IPS-18c (cell line): Measurements from ENCODE around the gene MIPOL1.
"Not testable (repeated sequence)": the region's sequence is repeated elsewhere in the genome, so short reads cannot be mapped to it uniquely, and the experiment has no call there.

ENCODE experiments used
- H3K4me3 ChIP-seq: 2 replicates; pipeline ENCODE4 v1.7.0; 2013; ENCODE audit warnings: low read depth, mild to moderate bottlenecking, low read length, moderate library complexity; ENCODE audit not compliant: insufficient read depth
- H3K9me3 ChIP-seq: one replicate; pipeline ENCODE4 v1.6.1; 2013; ENCODE audit warnings: mild to moderate bottlenecking, low read length, moderate library complexity; ENCODE audit not compliant: control insufficient read depth, insufficient read depth

MIPOL1 gene

DNA sequence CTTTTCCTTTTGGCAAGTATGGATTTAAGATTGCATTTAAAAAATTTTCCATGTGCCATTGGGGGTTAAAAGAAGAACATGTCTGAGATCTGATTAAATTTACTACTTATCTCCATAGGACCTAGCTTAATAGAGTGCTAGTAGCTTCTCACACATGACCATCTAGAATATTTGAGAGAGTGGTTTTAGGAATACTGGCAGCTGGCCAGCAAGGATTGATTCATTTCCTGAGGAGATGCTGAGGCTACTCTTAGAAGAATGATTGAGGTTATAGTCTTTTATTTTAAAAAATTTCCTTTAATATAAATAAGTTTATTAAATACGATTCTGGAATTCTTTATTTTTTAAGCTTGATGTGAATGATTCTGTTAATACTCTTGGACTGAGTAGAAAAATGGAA is 56.2 kb downstream of the MIPOL1 start:
- Histone ChIP-seq H3K4me3 (no peak overlapping the region), H3K9me3 (no peaks in the 10 kb centered on the region)

DNA sequence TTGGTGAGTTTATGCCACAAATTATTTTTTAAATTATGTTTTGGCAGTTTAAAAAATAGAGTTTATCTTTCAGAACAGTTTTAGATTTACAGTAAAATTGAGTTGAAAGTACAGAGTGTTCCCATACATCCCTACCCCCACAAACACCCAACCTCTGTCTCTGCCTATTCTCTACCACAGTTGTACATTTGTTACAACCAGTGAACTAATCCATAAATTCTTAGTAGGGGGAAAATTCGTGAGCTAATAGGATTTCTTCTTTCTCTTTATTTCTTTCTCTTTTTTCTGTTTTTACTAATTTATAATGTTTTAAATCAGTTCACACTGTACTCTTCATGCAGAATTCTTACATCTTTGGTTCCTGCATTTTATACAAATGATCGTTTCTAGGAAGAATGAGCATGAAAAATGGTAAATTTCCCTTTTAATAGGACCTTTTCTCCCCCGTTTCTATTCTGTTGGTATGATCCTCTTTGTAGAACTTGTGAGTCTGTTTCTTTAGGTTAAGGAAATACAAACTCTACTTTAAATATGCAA is 56.7 kb downstream of the MIPOL1 start:
- H3K4me3 ChIP-seq, result no peak overlapping the region
- no peaks in the 10 kb centered on the region for H3K9me3 ChIP-seq

GRCh38 chr14:37257501-37258070 is 59.8 kb downstream of the MIPOL1 start:
- Histone ChIP-seq H3K4me3 (no peak overlapping the region), H3K9me3 (no peaks in the 10 kb centered on the region)

DNA sequence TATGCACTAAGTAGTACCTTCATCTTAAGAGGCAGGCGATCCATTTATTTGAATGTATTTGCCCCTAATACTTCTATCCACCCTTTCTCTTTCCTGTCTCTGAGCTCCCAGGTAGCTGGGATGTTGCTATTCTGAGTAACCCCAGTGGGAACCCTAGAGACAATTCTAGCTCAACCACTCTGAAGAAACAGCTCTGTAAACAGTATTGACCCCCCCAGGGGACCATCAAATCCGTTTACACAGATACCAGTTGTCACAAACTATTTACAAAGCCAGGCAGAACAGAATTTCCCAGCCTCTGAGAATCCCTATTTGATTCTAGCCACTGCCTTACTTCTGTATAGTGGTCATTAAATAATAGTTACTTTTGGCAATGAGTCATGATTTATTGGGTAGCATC is 64.9 kb downstream of the MIPOL1 start:
- no peaks in the 10 kb centered on the region for H3K9me3 ChIP-seq
- no peak overlapping the region for H3K4me3 ChIP-seq

DNA sequence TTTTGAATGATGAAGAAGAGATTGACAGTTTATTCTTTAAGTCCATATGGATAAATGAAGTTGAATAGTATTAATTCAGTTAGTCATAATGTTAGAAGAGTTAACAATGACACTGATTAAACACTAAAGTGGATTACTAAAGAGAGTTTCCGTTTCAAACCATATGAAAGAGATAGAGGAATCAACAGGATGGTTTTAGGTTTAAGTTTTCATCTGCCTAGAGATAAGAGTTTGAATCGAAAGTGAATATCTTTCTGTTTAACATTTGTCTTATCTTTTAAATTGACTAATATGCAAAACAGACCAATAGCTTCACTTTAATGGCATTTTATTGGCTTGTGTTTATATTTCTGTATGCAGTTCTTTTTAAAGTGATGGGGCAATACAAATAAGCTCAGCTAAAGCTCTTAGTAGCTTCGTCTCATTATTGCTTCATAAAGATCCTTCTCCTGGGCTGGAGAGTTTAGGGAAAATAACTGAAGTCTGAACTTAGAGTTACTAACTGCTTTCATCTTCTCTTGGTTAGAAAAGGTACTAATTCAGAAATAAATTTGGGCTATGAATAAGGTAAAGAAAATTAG is 66.0 kb downstream of the MIPOL1 start:
- Histone ChIP-seq H3K9me3 (no peaks in the 10 kb centered on the region), H3K4me3 (no peak overlapping the region)

DNA sequence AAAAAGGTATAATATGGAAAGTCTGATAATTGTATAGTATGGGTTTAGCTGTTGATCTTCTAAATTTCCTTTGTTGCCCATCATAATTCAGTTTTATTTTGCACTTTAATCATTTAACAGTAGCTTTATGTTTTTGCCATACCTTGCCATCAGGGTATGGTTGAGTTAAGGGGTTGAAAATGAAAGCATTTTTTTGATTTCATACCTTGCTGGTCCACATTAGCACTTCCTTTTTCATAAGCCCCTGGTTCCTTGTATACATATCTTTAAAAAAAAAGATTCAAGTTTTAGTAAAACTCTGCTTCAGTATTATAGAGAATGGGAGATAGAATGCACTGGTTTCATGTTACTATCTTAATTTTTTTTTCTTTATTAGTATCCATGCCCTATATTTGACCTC is 71.1 kb downstream of the MIPOL1 start:
- no peak overlapping the region for H3K4me3 ChIP-seq
- H3K9me3 ChIP-seq, result no peaks in the 10 kb centered on the region

- H3K4me3 ChIP-seq, result no peak overlapping the region
- H3K9me3 ChIP-seq, result no peaks in the 10 kb centered on the region
These were observed 72.9 kb downstream of the MIPOL1 start for GRCh38 chr14:37270629-37271028.

GRCh38 chr14:37272569-37272968 is 74.8 kb downstream of the MIPOL1 start:
- Histone ChIP-seq H3K4me3 (no peak overlapping the region), H3K9me3 (no peaks in the 10 kb centered on the region)

DNA sequence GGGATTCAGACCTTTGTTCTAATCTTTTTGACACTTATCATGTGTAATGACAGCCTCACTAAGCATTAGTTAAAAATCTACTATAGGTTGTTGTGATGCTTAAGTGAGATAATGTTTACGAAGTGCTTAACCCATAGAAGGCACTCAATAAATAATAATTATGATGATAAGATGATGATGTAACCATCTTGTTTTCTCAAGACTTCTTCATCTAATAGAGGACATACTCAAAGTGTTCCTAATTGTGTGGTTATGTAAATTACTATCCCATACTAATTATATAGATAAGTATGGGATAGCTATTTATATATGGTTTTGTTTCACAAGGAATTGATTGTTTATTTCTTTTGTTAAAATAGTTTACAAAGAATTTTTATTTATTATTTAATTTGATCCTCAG is 76.9 kb downstream of the MIPOL1 start:
- Histone ChIP-seq H3K4me3 (no peak overlapping the region), H3K9me3 (no peaks in the 10 kb centered on the region)

DNA sequence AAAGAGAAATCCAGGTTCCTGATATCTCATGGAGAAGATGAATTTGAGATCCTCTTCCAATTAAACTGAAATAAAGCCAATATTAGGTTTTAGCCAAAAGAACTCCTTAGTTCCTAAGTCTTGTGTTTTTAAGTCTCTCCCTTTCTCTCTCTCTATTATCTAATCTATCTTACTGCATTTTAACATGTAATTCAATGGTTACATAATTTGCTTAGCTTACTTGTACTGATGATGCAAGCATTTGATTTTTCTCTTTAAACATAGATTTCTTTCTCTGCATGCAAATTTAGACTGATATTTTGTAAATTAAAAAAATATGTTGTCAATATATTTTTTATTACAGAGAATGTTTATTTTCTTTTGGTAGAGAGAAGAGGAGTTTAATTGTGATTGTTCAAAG is 78.2 kb downstream of the MIPOL1 start:
- Histone ChIP-seq H3K9me3 (no peaks in the 10 kb centered on the region), H3K4me3 (no peak overlapping the region)

- H3K9me3 ChIP-seq, result no peaks in the 10 kb centered on the region
These were observed 81.2 kb downstream of the MIPOL1 start for GRCh38 chr14:37278636-37279538.

DNA sequence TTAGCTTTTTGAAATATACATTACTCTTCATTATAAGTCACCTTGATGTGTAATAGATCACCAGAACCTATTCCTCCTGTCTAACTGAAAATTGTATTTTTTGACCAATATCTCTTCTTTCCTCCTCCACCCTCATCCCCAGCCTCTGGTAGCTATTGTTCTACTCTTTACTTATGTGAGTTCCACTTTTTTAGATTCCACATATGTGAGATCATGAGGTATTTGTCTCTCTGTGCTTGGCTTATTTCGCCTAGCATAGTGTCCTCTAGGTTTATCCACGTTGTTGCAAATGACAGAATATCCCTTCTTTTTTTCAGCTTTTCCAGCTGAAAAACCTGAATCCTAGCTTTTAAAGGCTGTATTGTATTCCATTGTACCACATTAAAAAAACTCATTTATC is 82.1 kb downstream of the MIPOL1 start:
- no peak overlapping the region for H3K4me3 ChIP-seq
- H3K9me3 ChIP-seq, result no peaks in the 10 kb centered on the region

More at GRCh38 chr14:37278636-37279538, 81.2 kb downstream of the MIPOL1 start:
- no peak overlapping the region for H3K4me3 ChIP-seq

GRCh38 chr14:37284760-37285159 is 87.0 kb downstream of the MIPOL1 start:
- Histone ChIP-seq H3K4me3 (no peak overlapping the region), H3K9me3 (no peaks in the 10 kb centered on the region)

GRCh38 chr14:37285220-37285619 is 87.5 kb downstream of the MIPOL1 start:
- Histone ChIP-seq H3K4me3 (no peak overlapping the region), H3K9me3 (no peaks in the 10 kb centered on the region)

DNA sequence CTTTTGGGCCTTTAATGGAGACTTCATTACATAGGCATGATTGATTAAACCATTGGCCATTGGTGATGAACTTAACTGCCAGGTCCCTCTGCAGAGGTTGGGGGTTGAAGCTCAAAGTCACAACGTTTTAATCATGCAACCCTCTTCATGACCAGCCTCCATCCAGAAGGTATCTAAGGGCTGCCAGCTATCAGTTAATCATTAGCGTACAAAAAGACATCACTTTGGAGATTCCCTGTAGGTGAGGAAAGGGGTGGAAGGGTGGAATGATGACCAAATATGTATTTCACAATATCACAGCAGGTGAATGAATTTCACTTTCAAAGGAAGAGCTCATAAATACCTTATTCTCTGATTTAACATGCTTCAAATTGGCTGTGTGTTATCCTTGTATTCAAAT is 92.0 kb downstream of the MIPOL1 start:
- Histone ChIP-seq H3K9me3 (peaks cover 9% of the 10 kb centered on the region), H3K4me3 (no peak overlapping the region)

GRCh38 chr14:37295262-37295661 is 97.5 kb downstream of the MIPOL1 start:
- H3K9me3 ChIP-seq, H3K4me3 ChIP-seq: not testable (repeated sequence)

- H3K9me3 ChIP-seq, result no peaks in the 10 kb centered on the region
- no peak overlapping the region for H3K4me3 ChIP-seq
These were observed 113.5 kb downstream of the MIPOL1 start for GRCh38 chr14:37311252-37311651.

DNA sequence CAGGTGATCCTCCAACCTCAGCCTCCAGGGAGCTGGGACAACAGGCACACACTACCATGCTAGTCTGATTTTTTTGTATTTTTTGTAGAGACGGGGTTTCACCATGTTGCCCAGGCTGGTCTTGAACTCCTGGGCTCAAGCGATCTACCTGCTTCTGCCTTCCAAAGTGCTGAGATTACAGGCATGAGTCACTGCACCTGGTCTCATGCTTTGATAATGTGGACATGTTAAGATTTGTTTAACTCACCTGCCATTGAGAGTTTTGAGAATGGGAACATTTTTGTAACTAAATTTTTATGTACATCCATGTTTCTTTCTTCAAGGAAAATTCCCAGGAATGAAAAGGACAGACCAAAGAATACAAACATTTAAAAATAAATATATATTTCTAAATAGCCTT is 121.2 kb downstream of the MIPOL1 start:
- no peaks in the 10 kb centered on the region for H3K9me3 ChIP-seq
- H3K4me3 ChIP-seq, result no peak overlapping the region
